Measurements from ENCODE around the gene HECA.

The HECA gene

GRCh38 chr6:139134817-139135577 is at the start of gene HECA:
HECA (plus strand) TSS chr6:139135080; CDS start chr6:139135397, 317 bp downstream.
- H3K4me3 ChIP-seq (ENCODE audit: low read length) = peak within 1 kb of the TSS; percentile 82
- peak; percentile 84 for DNase-seq (ENCODE audit: low read depth)
- no peak for TF ChIP-seq CTCF (conservative IDR thresholded peaks at IDR 0.05; ENCODE audit: low read depth, low read length)

GRCh38 chr6:139091826-139092225 is 43.1 kb upstream of the HECA start:
- no peak for TF ChIP-seq CTCF (conservative IDR thresholded peaks at IDR 0.05; ENCODE audit: low read depth, low read length)
- no peak overlapping the region for H3K4me3 ChIP-seq (ENCODE audit: low read length)
- DNase-seq (ENCODE audit: low read depth) = no peak

GRCh38 chr6:139099984-139100383 is 34.9 kb upstream of the HECA start:
- no peak overlapping the region for H3K4me3 ChIP-seq (ENCODE audit: low read length)
- no peak for DNase-seq (ENCODE audit: low read depth)

GRCh38 chr6:139107051-139107450 is 27.8 kb upstream of the HECA start:
- H3K4me3 ChIP-seq (ENCODE audit: low read length) = no peak overlapping the region
- no peak for TF ChIP-seq CTCF (conservative IDR thresholded peaks at IDR 0.05; ENCODE audit: low read depth, low read length)
- DNase-seq (ENCODE audit: low read depth) = no peak

More at GRCh38 chr6:139099984-139100383, 34.9 kb upstream of the HECA start:
- TF ChIP-seq CTCF (conservative IDR thresholded peaks at IDR 0.05; ENCODE audit: low read depth, low read length) = no peak

GRCh38 chr6:139108378-139108777 is 26.5 kb upstream of the HECA start:
- DNase-seq (ENCODE audit: low read depth) = no peak
- TF ChIP-seq CTCF (conservative IDR thresholded peaks at IDR 0.05; ENCODE audit: low read depth, low read length) = no peak
- no peak overlapping the region for H3K4me3 ChIP-seq (ENCODE audit: low read length)

- peak; percentile 40 for TF ChIP-seq CTCF (conservative IDR thresholded peaks at IDR 0.05; ENCODE audit: low read depth, low read length)
- DNase-seq (ENCODE audit: low read depth) = no peak
- no peak overlapping the region for H3K4me3 ChIP-seq (ENCODE audit: low read length)
Observed at GRCh38 chr6:139109558-139109957, 25.3 kb upstream of the HECA start.

- no peak overlapping the region for H3K4me3 ChIP-seq (ENCODE audit: low read length)
- no peak for TF ChIP-seq CTCF (conservative IDR thresholded peaks at IDR 0.05; ENCODE audit: low read depth, low read length)
- DNase-seq (ENCODE audit: low read depth) = no peak
Observed at GRCh38 chr6:139112146-139112545, 22.7 kb upstream of the HECA start.
